ENCODE data around the gene SAFB. TPM values are rescaled to one million over a fixed set of nuclear protein-coding genes. Genes with fewer than 3 reads are reported as not detected.

Gene SAFB
- total RNA-seq, 2 experiments from 2014 or later: 195 to 200 TPM

GRCh38 chr19:5595129-5595528, 27.8 kb upstream of the SAFB start:
- POLR2A ChIA-PET: interaction anchor here (1.2 kb wide), 1 partner anchor 10 kb away, joined by 3 read pairs; no protein-coding TSS in a partner anchor
- Mint-ChIP-seq H3K4me3 (no peak overlapping the region), H3K27ac (no peak overlapping the region)

GRCh38 chr19:5595745-5596144, 27.1 kb upstream of the SAFB start:
- CTCF ChIA-PET: no interaction called here

More at GRCh38 chr19:5595129-5595528, 27.8 kb upstream of the SAFB start:
- intact Hi-C loops (cut with DNase I, micrococcal nuclease): no loop called here
- H3K27ac ChIP-seq (ENCODE audit: low read depth in 1 of 2, low read length in 2 of 2): no peak overlapping the region
- Mint-ChIP-seq H3K4me1 (ENCODE audit: low read depth) (peaks cover 5% of the 10 kb centered on the region), H3K9me3 (no peaks in the 10 kb centered on the region), H3K36me3 (ENCODE audit: low read depth) (peaks cover 96% of the 10 kb centered on the region), H3K27me3 (no peaks in the 10 kb centered on the region)
- ATAC-seq (ENCODE audit: poor library complexity) (peak; percentile 24), DNase-seq (peak in 2 of 14 experiments; percentile 7 to 22)
- no peaks in the 10 kb centered on the region for H3K27me3 ChIP-seq (ENCODE audit: control insufficient read depth in 1 of 2, insufficient read depth in 2 of 2, low read length in 2 of 2)
- TF ChIP-seq, protein P1, sequence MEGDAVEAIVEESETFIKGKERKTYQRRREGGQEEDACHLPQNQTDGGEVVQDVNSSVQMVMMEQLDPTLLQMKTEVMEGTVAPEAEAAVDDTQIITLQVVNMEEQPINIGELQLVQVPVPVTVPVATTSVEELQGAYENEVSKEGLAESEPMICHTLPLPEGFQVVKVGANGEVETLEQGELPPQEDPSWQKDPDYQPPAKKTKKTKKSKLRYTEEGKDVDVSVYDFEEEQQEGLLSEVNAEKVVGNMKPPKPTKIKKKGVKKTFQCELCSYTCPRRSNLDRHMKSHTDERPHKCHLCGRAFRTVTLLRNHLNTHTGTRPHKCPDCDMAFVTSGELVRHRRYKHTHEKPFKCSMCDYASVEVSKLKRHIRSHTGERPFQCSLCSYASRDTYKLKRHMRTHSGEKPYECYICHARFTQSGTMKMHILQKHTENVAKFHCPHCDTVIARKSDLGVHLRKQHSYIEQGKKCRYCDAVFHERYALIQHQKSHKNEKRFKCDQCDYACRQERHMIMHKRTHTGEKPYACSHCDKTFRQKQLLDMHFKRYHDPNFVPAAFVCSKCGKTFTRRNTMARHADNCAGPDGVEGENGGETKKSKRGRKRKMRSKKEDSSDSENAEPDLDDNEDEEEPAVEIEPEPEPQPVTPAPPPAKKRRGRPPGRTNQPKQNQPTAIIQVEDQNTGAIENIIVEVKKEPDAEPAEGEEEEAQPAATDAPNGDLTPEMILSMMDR (IDR thresholded peaks at IDR 0.05): no peak
- CTCF ChIA-PET: no interaction called here
- H3K4me1 ChIP-seq (ENCODE audit: insufficient read depth, low read length): no peaks in the 10 kb centered on the region
- H3K9me3 ChIP-seq (ENCODE audit: control insufficient read depth in 1 of 2, insufficient read depth in 1 of 2, low read length in 2 of 2): no peaks in the 10 kb centered on the region
- peaks cover 97% of the 10 kb centered on the region for H3K36me3 ChIP-seq (ENCODE audit: insufficient read depth, low read length)
- H3K4me3 ChIP-seq (ENCODE audit: low read length): no peak overlapping the region

DNA sequence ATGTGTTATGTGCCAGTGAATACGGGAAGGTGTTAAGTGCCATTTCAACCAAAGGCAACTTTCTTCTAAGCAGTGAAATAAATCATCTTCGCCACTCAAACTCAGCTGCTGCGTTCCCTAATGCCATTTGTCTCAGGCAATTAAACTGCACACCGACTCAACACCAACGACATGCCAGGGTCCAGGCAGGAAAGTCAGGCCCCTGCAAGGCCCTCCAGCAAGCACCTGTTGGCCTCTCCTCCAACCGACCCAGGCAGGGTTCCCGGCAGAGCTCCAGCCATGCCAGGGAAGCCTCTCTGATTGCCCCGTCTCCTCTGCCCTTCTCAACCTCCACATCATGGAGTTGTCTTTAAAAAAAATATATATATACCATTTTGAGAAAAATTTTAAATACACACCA, 22.1 kb upstream of the SAFB start:
- POLR2A ChIA-PET: no interaction called here
- peaks cover 4% of the 10 kb centered on the region for H3K4me1 Mint-ChIP-seq (ENCODE audit: low read depth)
- DNase-seq (no peak), ATAC-seq (ENCODE audit: poor library complexity) (no peak)
- H3K27me3 ChIP-seq (ENCODE audit: control insufficient read depth in 1 of 2, insufficient read depth in 2 of 2, low read length in 2 of 2): no peaks in the 10 kb centered on the region
- TF ChIP-seq, protein P1 (IDR thresholded peaks at IDR 0.05): no peak
- intact Hi-C loops (cut with DNase I, micrococcal nuclease): no loop called here
- H3K27ac Mint-ChIP-seq: no peak overlapping the region
- no peaks in the 10 kb centered on the region for H3K9me3 Mint-ChIP-seq
- H3K27me3 Mint-ChIP-seq: no peaks in the 10 kb centered on the region
- CTCF ChIA-PET: no interaction called here
- no peak overlapping the region for H3K4me3 ChIP-seq (ENCODE audit: low read length)
- H3K36me3 Mint-ChIP-seq (ENCODE audit: low read depth): peaks cover 96% of the 10 kb centered on the region
- H3K36me3 ChIP-seq (ENCODE audit: insufficient read depth, low read length): peaks cover 93% of the 10 kb centered on the region
- H3K9me3 ChIP-seq (ENCODE audit: control insufficient read depth in 1 of 2, insufficient read depth in 1 of 2, low read length in 2 of 2): no peaks in the 10 kb centered on the region
- H3K27ac ChIP-seq (ENCODE audit: low read depth in 1 of 2, low read length in 2 of 2): no peak overlapping the region
- no peaks in the 10 kb centered on the region for H3K4me1 ChIP-seq (ENCODE audit: insufficient read depth, low read length)
- no peak overlapping the region for H3K4me3 Mint-ChIP-seq

More at GRCh38 chr19:5595745-5596144, 27.1 kb upstream of the SAFB start:
- Mint-ChIP-seq H3K4me3 (no peak overlapping the region), H3K27ac (no peak overlapping the region), H3K4me1 (ENCODE audit: low read depth) (peaks cover 5% of the 10 kb centered on the region), H3K27me3 (no peaks in the 10 kb centered on the region), H3K36me3 (ENCODE audit: low read depth) (peaks cover 97% of the 10 kb centered on the region), H3K9me3 (no peaks in the 10 kb centered on the region)
- ATAC-seq (ENCODE audit: poor library complexity) (no peak), DNase-seq (no peak)
- intact Hi-C loops (cut with DNase I, micrococcal nuclease): no loop called here
- Histone ChIP-seq H3K4me3 (ENCODE audit: low read length) (no peak overlapping the region), H3K36me3 (ENCODE audit: insufficient read depth, low read length) (peaks cover 97% of the 10 kb centered on the region), H3K4me1 (ENCODE audit: insufficient read depth, low read length) (no peaks in the 10 kb centered on the region), H3K27me3 (ENCODE audit: control insufficient read depth in 1 of 2, insufficient read depth in 2 of 2, low read length in 2 of 2) (no peaks in the 10 kb centered on the region), H3K27ac (ENCODE audit: low read depth in 1 of 2, low read length in 2 of 2) (no peak overlapping the region), H3K9me3 (ENCODE audit: control insufficient read depth in 1 of 2, insufficient read depth in 1 of 2, low read length in 2 of 2) (no peaks in the 10 kb centered on the region)
- POLR2A ChIA-PET: interaction anchor here (1.2 kb wide), 1 partner anchor 10 kb away, joined by 3 read pairs; no protein-coding TSS in a partner anchor
- TF ChIP-seq, protein P1 (IDR thresholded peaks at IDR 0.05): no peak
